H1 (cell line): Measurements from ENCODE around the gene TBC1D2. TPM values are rescaled to one million over a fixed set of nuclear protein-coding genes. Genes with fewer than 3 reads are reported as not detected.

Source experiments
- CTCF ChIA-PET: fragments of 300-600 bp; sonication (Branson Sonifier 250); formaldehyde crosslinking; loops from one replicate; lab custom pipeline; 2021; ENCODE audit not compliant: partially characterized antibody; lab: Charles Lee
- POLR2A ChIA-PET: fragments of 300-600 bp; sonication (Branson Sonifier 250); formaldehyde crosslinking; loops from one replicate; lab custom pipeline; 2021; ENCODE audit warnings: inconsistent platforms; ENCODE audit not compliant: partially characterized antibody; lab: Charles Lee
- DNase-seq, 2 experiments: peaks; one replicate each; pipeline versions ENCODE4 v3.0.0 to v3.0.0-alpha.2; 2010 to 2022; ENCODE audit warnings: low spot score in 2 of 2, low read depth in 1 of 2, mixed read lengths in 1 of 2
- FAIRE-seq: peaks from 2 replicates; lab custom pipeline; 2011; peaks lifted over from hg19 to GRCh38; lab: Jason Lieb, UNC
- H2AFZ ChIP-seq: 2 replicates; pipeline ENCODE4 v1.8.1; 2012; ENCODE audit warnings: low read length, inconsistent platforms
- H2AK5ac ChIP-seq: 2 replicates; pipeline ENCODE4 v1.6.1; 2013; ENCODE audit warnings: low read depth, low read length
- H2BK120ac ChIP-seq: replicated peaks from 2 replicates; pipeline ENCODE3; 2013; ENCODE audit warnings: low read depth, low read length, inconsistent platforms
- H2BK12ac ChIP-seq: 2 replicates; pipeline ENCODE4 v1.6.1; 2013; ENCODE audit warnings: low read depth, low read length
- H2BK15ac ChIP-seq: 2 replicates; pipeline ENCODE4 v1.6.1; 2013; ENCODE audit warnings: low read length
- H2BK20ac ChIP-seq: 2 replicates; pipeline ENCODE4 v1.6.1; 2013; ENCODE audit warnings: low read length
- H2BK5ac ChIP-seq: 2 replicates; pipeline ENCODE4 v1.6.1; 2013; ENCODE audit warnings: low read depth, low read length
- H3K14ac ChIP-seq: 2 replicates; pipeline ENCODE4 v1.6.1; 2013; ENCODE audit warnings: inconsistent platforms; ENCODE audit not compliant: insufficient read length
- H3K18ac ChIP-seq: 2 replicates; pipeline ENCODE4 v1.6.1; 2013; ENCODE audit warnings: low read length; ENCODE audit errors: extremely low read depth
- H3K23ac ChIP-seq: 2 replicates; pipeline ENCODE4 v1.6.1; 2013; ENCODE audit warnings: inconsistent platforms; ENCODE audit not compliant: insufficient read length
- H3K23me2 ChIP-seq: 2 replicates; pipeline ENCODE4 v1.6.1; 2013; ENCODE audit warnings: low read depth, low read length
- H3K27ac ChIP-seq: 2 replicates; pipeline ENCODE4 v1.6.1; 2011; ENCODE audit warnings: low read depth, low read length, inconsistent platforms
- H3K27me3 ChIP-seq, 4 experiments: replicated peaks in 1 of 4; 1 replicate in 1 of 4; 2 replicates in 3 of 4; pipeline versions ENCODE4 v1.6.1 to v1.8.1; 2011 to 2013; ENCODE audit warnings: low read length in 3 of 4, mild to moderate bottlenecking in 3 of 4, inconsistent platforms in 2 of 4, mixed read lengths in 2 of 4, moderate library complexity in 1 of 4; ENCODE audit not compliant: control insufficient read depth in 3 of 4, insufficient read depth in 3 of 4; ENCODE audit errors: extremely low read depth in 1 of 4
- H3K36me3 ChIP-seq, 4 experiments: 2 replicates each; pipeline versions ENCODE4 v1.6.1 to v1.8.1; 2011 to 2013; ENCODE audit warnings: mild to moderate bottlenecking in 4 of 4, low read length in 3 of 4, moderate library complexity in 2 of 4, control low read depth in 1 of 4, inconsistent platforms in 1 of 4; ENCODE audit not compliant: insufficient read depth in 4 of 4, control insufficient read depth in 2 of 4
- H3K4ac ChIP-seq: replicated peaks from 2 replicates; pipeline ENCODE3; 2013; ENCODE audit warnings: low read length, low read depth, mixed read lengths, inconsistent platforms; ENCODE audit not compliant: insufficient read length
- H3K4me1 ChIP-seq, 4 experiments: replicated peaks in 1 of 4; 1 replicate in 1 of 4; 2 replicates in 3 of 4; pipeline versions ENCODE4 v1.6.1 to v1.8.1; 2011 to 2013; ENCODE audit warnings: low read length in 3 of 4, inconsistent platforms in 2 of 4, mixed read lengths in 1 of 4; ENCODE audit not compliant: insufficient read depth in 4 of 4, control insufficient read depth in 3 of 4
- H3K4me2 ChIP-seq, 2 experiments: 2 replicates each; pipeline versions ENCODE4 v1.6.1 to v1.8.1; 2011 to 2013; ENCODE audit warnings: low read depth in 2 of 2, low read length in 2 of 2, control low read depth in 1 of 2, inconsistent platforms in 1 of 2, mild to moderate bottlenecking in 1 of 2; ENCODE audit not compliant: insufficient read depth in 1 of 2
- H3K4me3 ChIP-seq, 4 experiments: fragments of 200-600, 300-600 bp in 1 of 4; sonication (generic), shearing (Covaris generic), sonication (Bioruptor Twin) in 1 of 4; 2 replicates each; pipeline versions ENCODE4 v1.5.1 to v1.8.1; 2011 to 2016; ENCODE audit warnings: low read length in 4 of 4, low read depth in 3 of 4, control low read depth in 2 of 4, inconsistent platforms in 2 of 4, mild to moderate bottlenecking in 2 of 4, mixed read lengths in 1 of 4, moderate library complexity in 1 of 4; ENCODE audit not compliant: insufficient read depth in 2 of 4; ENCODE audit errors: extremely low read depth in 1 of 4
- H3K56ac ChIP-seq: replicated peaks from 2 replicates; pipeline ENCODE3; 2013; ENCODE audit warnings: low read depth, mild to moderate bottlenecking, mixed read lengths, low read length, inconsistent platforms; ENCODE audit not compliant: insufficient read length
- H3K79me1 ChIP-seq: 2 replicates; pipeline ENCODE4 v1.6.1; 2013; ENCODE audit warnings: low read depth, low read length, control low read depth
- H3K79me2 ChIP-seq, 2 experiments: 2 replicates each; pipeline versions ENCODE4 v1.6.1 to v1.8.1; 2012 to 2013; ENCODE audit warnings: low read length in 2 of 2, mild to moderate bottlenecking in 2 of 2, inconsistent platforms in 1 of 2; ENCODE audit not compliant: insufficient read depth in 2 of 2, control insufficient read depth in 1 of 2
- H3K9ac ChIP-seq, 4 experiments: replicated peaks in 1 of 4; 1 replicate in 1 of 4; 2 replicates in 3 of 4; pipeline versions ENCODE4 v1.6.1 to v1.8.1; 2011 to 2013; ENCODE audit warnings: low read depth in 3 of 4, low read length in 3 of 4, control low read depth in 2 of 4, mild to moderate bottlenecking in 2 of 4, moderate library complexity in 2 of 4, inconsistent platforms in 1 of 4; ENCODE audit errors: extremely low read depth in 1 of 4
- H3K9me3 ChIP-seq, 2 experiments: 2 replicates each; pipeline versions ENCODE4 v1.6.1 to v1.8.1; 2012 to 2013; ENCODE audit warnings: mild to moderate bottlenecking in 2 of 2, moderate library complexity in 2 of 2, control low read depth in 1 of 2, inconsistent platforms in 1 of 2, low read depth in 1 of 2, low read length in 1 of 2, mixed read lengths in 1 of 2; ENCODE audit not compliant: insufficient read depth in 2 of 2
- H4K20me1 ChIP-seq, 2 experiments: replicated peaks in 1 of 2; 2 replicates each; pipeline versions ENCODE3 to v1.8.1; 2011 to 2013; ENCODE audit warnings: inconsistent platforms in 2 of 2, low read length in 2 of 2, mild to moderate bottlenecking in 1 of 2; ENCODE audit not compliant: insufficient read depth in 2 of 2, control insufficient read depth in 1 of 2
- H4K5ac ChIP-seq: 2 replicates; pipeline ENCODE4 v1.6.1; 2013; ENCODE audit warnings: low read length, low read depth, mixed read lengths, inconsistent platforms; ENCODE audit not compliant: insufficient read length
- H4K8ac ChIP-seq: 2 replicates; pipeline ENCODE4 v1.8.0; 2013; ENCODE audit warnings: mild to moderate bottlenecking, moderate library complexity, low read length, inconsistent platforms; ENCODE audit not compliant: insufficient read depth; ENCODE audit errors: extremely low read depth
- H4K91ac ChIP-seq: replicated peaks from 2 replicates; pipeline ENCODE3; 2013; ENCODE audit warnings: low read length, mixed read lengths, inconsistent platforms; ENCODE audit not compliant: insufficient read length
- CBX8 ChIP-seq: fragments of 300-800, 300-1000 bp; sonication (generic); IDR thresholded peaks from 2 replicates; pipeline ENCODE4 v1.7.1; 2016; ENCODE audit warnings: low read depth, low read length, borderline replicate concordance
- CHD1 ChIP-seq: IDR thresholded peaks from 2 replicates; pipeline ENCODE4 v1.6.1; 2012; ENCODE audit warnings: low read depth, low read length, improper control_type of control experiment
- CTBP2 ChIP-seq: IDR thresholded peaks from 2 replicates; pipeline ENCODE4 v1.7.0; 2011; ENCODE audit warnings: borderline replicate concordance, mild to moderate bottlenecking, moderate library complexity, mixed read lengths, low read length; ENCODE audit not compliant: insufficient read depth, insufficient read length
- E2F6 ChIP-seq: IDR thresholded peaks from 2 replicates; pipeline ENCODE4 v1.6.1; 2012; ENCODE audit warnings: inconsistent platforms
- EZH2 ChIP-seq: fragments of 200-600 bp; sonication (generic); IDR thresholded peaks from 2 replicates; pipeline ENCODE4 v1.7.1; 2012; ENCODE audit warnings: low read depth, mild to moderate bottlenecking, moderate library complexity, low read length, inconsistent platforms; ENCODE audit not compliant: severe bottlenecking
- GABPA ChIP-seq: IDR thresholded peaks from 2 replicates; pipeline ENCODE4 v1.6.1; 2011; ENCODE audit warnings: mild to moderate bottlenecking, low read length, moderate library complexity, borderline replicate concordance; ENCODE audit not compliant: insufficient read depth
- KDM1A ChIP-seq: fragments of 200-600, 300-600 bp; sonication (generic); IDR thresholded peaks from 2 replicates; pipeline ENCODE4 v1.7.1; 2016; ENCODE audit warnings: mild to moderate bottlenecking, low read length, borderline replicate concordance
- KDM5A ChIP-seq: fragments of 200-600 bp; IDR thresholded peaks from 2 replicates; pipeline ENCODE4 v1.7.1; 2012; ENCODE audit warnings: mild to moderate bottlenecking, low read length, inconsistent platforms, mixed read lengths
- POU5F1 ChIP-seq: IDR thresholded peaks from 2 replicates; pipeline ENCODE4 v1.6.1; 2011; ENCODE audit warnings: low read depth, mild to moderate bottlenecking, low read length, moderate library complexity
- RBBP5 ChIP-seq: IDR thresholded peaks from 2 replicates; pipeline ENCODE4 v1.7.1; 2012; ENCODE audit warnings: low read depth, mild to moderate bottlenecking, inconsistent platforms, low read length, moderate library complexity, borderline replicate concordance
- SP4 ChIP-seq: IDR thresholded peaks from 2 replicates; pipeline ENCODE4 v1.6.1; 2012; ENCODE audit warnings: low read length, inconsistent platforms
- TCF12 ChIP-seq: IDR thresholded peaks from 2 replicates; pipeline ENCODE4 v1.6.1; 2011; ENCODE audit warnings: low read depth, mild to moderate bottlenecking, low read length
- WGBS, 2 experiments: shearing (Covaris generic) in 1 of 2; methylation state at CpG; one replicate each; pipeline versions ENCODE4 v1.1.6 to v1.1.7; 2013 to 2015; ENCODE audit warnings: low lambda C conversion rate in 2 of 2, mixed read lengths in 2 of 2, inconsistent platforms in 1 of 2, low coverage in 1 of 2, missing lambda C conversion rate in 1 of 2; ENCODE audit not compliant: insufficient replicate concordance in 2 of 2, insufficient coverage in 1 of 2, insufficient read length in 1 of 2; ENCODE audit errors: extremely low coverage in 1 of 2, missing lambda C conversion rate in 1 of 2; 5-methylcytosine and 5-hydroxymethylcytosine counted together
- polyA plus RNA-seq, 7 experiments: library from polyadenylated mRNA; depleted of rRNA in 3 of 7; stranded (reverse) in 5 of 7; unstranded in 2 of 7; fragments of >200 nt in 5 of 7; fragments of 200-250 nt in 2 of 7; gene quantifications; 1 replicate in 5 of 7; 2 replicates in 1 of 7; 4 replicates in 1 of 7; pipeline versions ENCODE4 v1.2.1 to v1.2.3, GENCODE V29; 2011 to 2013; ENCODE audit warnings: missing spikeins in 2 of 7, mixed read lengths in 2 of 7
- total RNA-seq: library from RNA; stranded (reverse); fragmentation: NEBNext Ultra II Directional; extraction: Animal tissue kit (Norgen Biotek cat#: 25700); gene quantifications from 2 replicates; pipeline ENCODE4 v1.2.1, GENCODE V29; 2021

TBC1D2 gene
- total and polyA plus RNA-seq, 2 of the 8 experiments (the other 6 are each of a cell fraction or from before 2014, with no cell fraction given): 7.4 TPM

GRCh38 chr9:98185021-98185567, 70.4 kb downstream of the TBC1D2 start:
- no peak overlapping the region for H3K14ac ChIP-seq
- POLR2A ChIA-PET: interaction anchor here (1.2 kb wide), 1 partner anchor 14 kb away, joined by 3 read pairs; no protein-coding TSS in a partner anchor
- peaks cover 0 to 4% of the 10 kb centered on the region in 2 experiments for H4K20me1 ChIP-seq
- H3K79me1 ChIP-seq: peaks cover 3% of the 10 kb centered on the region
- H2BK5ac ChIP-seq: no peak overlapping the region
- H3K23me2 ChIP-seq: no peaks in the 10 kb centered on the region
- no peak overlapping the region for H2AFZ ChIP-seq
- no peak overlapping the region for H3K56ac ChIP-seq
- H3K23ac ChIP-seq: no peak overlapping the region
- WGBS, 2 experiments: 84% methylated on average over 6 of the region's 6 CpGs; no CpG with 5 or more reads in 1 of the 2 experiments
- H2BK120ac ChIP-seq: no peak overlapping the region
- no peak overlapping the region for H4K8ac ChIP-seq
- H3K4me3 ChIP-seq: no peak overlapping the region
- H2BK15ac ChIP-seq: no peak overlapping the region
- no peak overlapping the region for H4K5ac ChIP-seq
- H3K36me3 ChIP-seq: no peaks in the 10 kb centered on the region
- TF ChIP-seq CTBP2: no peak
- no peak for TF ChIP-seq KDM1A
- TF ChIP-seq EZH2: no peak
- TF ChIP-seq CHD1: no peak
- TF ChIP-seq KDM5A: no peak
- TF ChIP-seq GABPA: no peak
- TF ChIP-seq TCF12: no peak
- TF ChIP-seq SP4: no peak
- TF ChIP-seq CBX8: no peak
- no peak for TF ChIP-seq RBBP5
- TF ChIP-seq E2F6: no peak
- no peak for TF ChIP-seq POU5F1
- no peak overlapping the region for H3K4ac ChIP-seq
- no peak overlapping the region for H2BK20ac ChIP-seq
- H3K18ac ChIP-seq: no peak overlapping the region
- H3K27ac ChIP-seq: no peak overlapping the region
- no peak overlapping the region for H3K4me2 ChIP-seq
- no peak overlapping the region for H3K9ac ChIP-seq
- H3K79me2 ChIP-seq: peaks cover 0 to 4% of the 10 kb centered on the region in 2 experiments; a peak in 2 of 4 replicates
- no peak overlapping the region for H2BK12ac ChIP-seq
- FAIRE-seq (no peak), DNase-seq (no peak)
- H3K27me3 ChIP-seq: no peaks in the 10 kb centered on the region; a peak in 1 of 7 replicates
- peaks cover 0 to 4% (median 2%) of the 10 kb centered on the region in 4 experiments; a peak in 3 of 7 replicates for H3K4me1 ChIP-seq
- no peaks in the 10 kb centered on the region for H3K9me3 ChIP-seq
- CTCF ChIA-PET: interaction anchor here (0.8 to 1.8 kb wide), 4 partner anchors 12 to 111 kb away, joined by 3 to 5 read pairs (median 5); no protein-coding TSS in a partner anchor
- no peak overlapping the region for H2AK5ac ChIP-seq
- H4K91ac ChIP-seq: no peak overlapping the region
